Measurements from ENCODE around the gene RBP3. TPM values are rescaled to one million over a fixed set of nuclear protein-coding genes. Genes with fewer than 3 reads are reported as not detected.

Gene RBP3
- total RNA-seq, 2 experiments from 2014 or later = not detected

- Mint-ChIP-seq H3K4me3 (no peak overlapping the region), H3K27me3 (peaks cover 7% of the 10 kb centered on the region), H3K27ac (no peak overlapping the region), H3K9me3 (no peaks in the 10 kb centered on the region), H3K36me3 (ENCODE audit: low read depth) (no peaks in the 10 kb centered on the region), H3K4me1 (ENCODE audit: low read depth) (no peaks in the 10 kb centered on the region)
- CTCF ChIA-PET = no interaction called here
- intact Hi-C loops (cut with micrococcal nuclease) = no loop called here
- POLR2A ChIA-PET = no interaction called here
- DNase-seq (no peak), ATAC-seq (no peak)
- no peak for TF ChIP-seq CTCF (IDR thresholded peaks at IDR 0.05)
These were observed 54.6 kb downstream of the RBP3 start for GRCh38 chr10:47402641-47403301.

GRCh38 chr10:47403446-47404318 lies 55.5 kb downstream of the RBP3 start:
- H3K4me1 Mint-ChIP-seq (ENCODE audit: low read depth) = no peaks in the 10 kb centered on the region
- ChIA-PET POLR2A (no interaction called here), CTCF (no interaction called here)
- ATAC-seq (no peak), DNase-seq (no peak)
- no peak for TF ChIP-seq CTCF (IDR thresholded peaks at IDR 0.05)
- H3K36me3 Mint-ChIP-seq (ENCODE audit: low read depth) = no peaks in the 10 kb centered on the region
- intact Hi-C loops (cut with micrococcal nuclease) = no loop called here
- no peak overlapping the region for H3K4me3 Mint-ChIP-seq
- peaks cover under 1% of the 10 kb centered on the region for H3K27me3 Mint-ChIP-seq
- no peaks in the 10 kb centered on the region for H3K9me3 Mint-ChIP-seq
- H3K27ac Mint-ChIP-seq = no peak overlapping the region

- H3K4me1 Mint-ChIP-seq (ENCODE audit: low read depth) = no peaks in the 10 kb centered on the region
- CTCF ChIA-PET = no interaction called here
These were observed 56.3 kb downstream of the RBP3 start for GRCh38 chr10:47404446-47404845.

GRCh38 chr10:47404937-47405336 lies 56.8 kb downstream of the RBP3 start:
- DNase-seq = no peak
- H3K36me3 Mint-ChIP-seq (ENCODE audit: low read depth) = no peaks in the 10 kb centered on the region
- no peaks in the 10 kb centered on the region for H3K9me3 Mint-ChIP-seq
- no peak overlapping the region for H3K4me3 Mint-ChIP-seq
- H3K27ac Mint-ChIP-seq = no peak overlapping the region
- no peak for TF ChIP-seq CTCF (IDR thresholded peaks at IDR 0.05)
- no peak for ATAC-seq
- intact Hi-C loops (cut with micrococcal nuclease) = no loop called here
- H3K4me1 Mint-ChIP-seq (ENCODE audit: low read depth) = no peaks in the 10 kb centered on the region
- CTCF ChIA-PET = no interaction called here
- POLR2A ChIA-PET = no interaction called here
- no peaks in the 10 kb centered on the region for H3K27me3 Mint-ChIP-seq

More at GRCh38 chr10:47404446-47404845, 56.3 kb downstream of the RBP3 start:
- no peak for TF ChIP-seq CTCF (IDR thresholded peaks at IDR 0.05)
- no peak for ATAC-seq
- no peaks in the 10 kb centered on the region for H3K27me3 Mint-ChIP-seq
- intact Hi-C loops (cut with micrococcal nuclease) = no loop called here
- POLR2A ChIA-PET = no interaction called here
- DNase-seq = no peak
- no peaks in the 10 kb centered on the region for H3K9me3 Mint-ChIP-seq
- no peak overlapping the region for H3K27ac Mint-ChIP-seq
- no peaks in the 10 kb centered on the region for H3K36me3 Mint-ChIP-seq (ENCODE audit: low read depth)
- H3K4me3 Mint-ChIP-seq = no peak overlapping the region

GRCh38 chr10:47405857-47406547 lies 57.8 kb downstream of the RBP3 start:
- Mint-ChIP-seq H3K9me3 (no peaks in the 10 kb centered on the region), H3K27ac (no peak overlapping the region), H3K4me3 (no peak overlapping the region), H3K4me1 (ENCODE audit: low read depth) (no peaks in the 10 kb centered on the region), H3K27me3 (no peaks in the 10 kb centered on the region), H3K36me3 (ENCODE audit: low read depth) (no peaks in the 10 kb centered on the region)
- intact Hi-C loops (cut with micrococcal nuclease) = no loop called here
- DNase-seq (no peak), ATAC-seq (no peak)
- ChIA-PET POLR2A (no interaction called here), CTCF (no interaction called here)
- no peak for TF ChIP-seq CTCF (IDR thresholded peaks at IDR 0.05)

All from activated CD8-positive, alpha-beta T cell treated with anti-CD3 and anti-CD28 coated beads for 36 hours (primary cell).